IPS-20b (cell line): ENCODE data around the gene TMEM205.
"Not testable (repeated sequence)": the region's sequence is repeated elsewhere in the genome, so short reads cannot be mapped to it uniquely, and the experiment has no call there.

Experiments used
- H3K27ac ChIP-seq: one replicate; pipeline ENCODE4 v1.5.1; 2013; ENCODE audit warnings: low read length
- H3K27me3 ChIP-seq: 2 replicates; pipeline ENCODE4 v1.6.1; 2013; ENCODE audit warnings: mild to moderate bottlenecking, low read length, inconsistent platforms; ENCODE audit not compliant: insufficient read depth
- H3K36me3 ChIP-seq: 2 replicates; pipeline ENCODE4 v1.6.1; 2013; ENCODE audit warnings: low read depth, mild to moderate bottlenecking, inconsistent platforms, low read length, moderate library complexity; ENCODE audit not compliant: insufficient read depth
- H3K4me1 ChIP-seq: 2 replicates; pipeline ENCODE4 v1.6.1; 2013; ENCODE audit warnings: mild to moderate bottlenecking, control low read depth, inconsistent platforms, low read length, moderate library complexity; ENCODE audit not compliant: insufficient read depth
- H3K4me3 ChIP-seq: 2 replicates; pipeline ENCODE4 v1.5.1; 2013; ENCODE audit warnings: mild to moderate bottlenecking, low read length, inconsistent platforms
- H3K9ac ChIP-seq: 2 replicates; pipeline ENCODE4 v1.6.1; 2013; ENCODE audit warnings: low read depth, mild to moderate bottlenecking, inconsistent platforms, low read length, moderate library complexity
- H3K9me3 ChIP-seq: 2 replicates; pipeline ENCODE4 v1.6.1; 2013; ENCODE audit warnings: mild to moderate bottlenecking, low read depth, low read length, inconsistent platforms; ENCODE audit not compliant: insufficient read depth

Gene TMEM205

GRCh38 chr19:11333838-11334237 is 12.2 kb downstream of the TMEM205 start:
- not testable (repeated sequence) for H3K4me3 ChIP-seq, H3K27ac ChIP-seq
- peaks cover 13% of the 10 kb centered on the region for H3K36me3 ChIP-seq

GRCh38 chr19:11332822-11333221 is 13.2 kb downstream of the TMEM205 start:
- no peaks in the 10 kb centered on the region for H3K4me1 ChIP-seq
- no peaks in the 10 kb centered on the region for H3K27me3 ChIP-seq
- no peak overlapping the region for H3K27ac ChIP-seq
- no peaks in the 10 kb centered on the region for H3K9me3 ChIP-seq
- H3K36me3 ChIP-seq, result peaks cover 13% of the 10 kb centered on the region
- H3K9ac ChIP-seq, result no peak overlapping the region
- no peak overlapping the region for H3K4me3 ChIP-seq

More at GRCh38 chr19:11333838-11334237, 12.2 kb downstream of the TMEM205 start:
- not testable (repeated sequence) for H3K27me3 ChIP-seq, H3K4me1 ChIP-seq, H3K9me3 ChIP-seq, H3K9ac ChIP-seq

DNA sequence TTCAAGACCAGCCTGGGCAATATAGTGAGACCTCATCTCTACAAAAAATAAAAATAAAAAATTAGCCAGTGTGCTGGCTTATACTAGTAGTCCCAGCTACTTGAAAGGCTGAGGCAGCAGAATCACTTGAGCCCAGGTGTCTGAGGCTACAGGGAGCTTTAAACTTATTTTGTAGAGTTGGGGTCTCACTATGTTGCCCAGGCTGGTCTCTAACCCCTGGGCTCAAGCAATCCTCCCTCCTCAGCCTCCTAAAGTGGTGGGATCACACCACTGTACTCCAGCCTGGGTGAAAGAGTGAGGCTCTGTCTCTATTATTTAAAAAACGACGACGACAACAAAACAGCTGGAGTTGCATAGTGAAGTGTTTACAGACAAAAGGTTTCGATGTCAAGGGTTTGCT is 14.6 kb downstream of the TMEM205 start:
- Histone ChIP-seq H3K9me3 (no peaks in the 10 kb centered on the region), H3K9ac (no peak overlapping the region), H3K36me3 (peaks cover 13% of the 10 kb centered on the region), H3K4me1 (no peaks in the 10 kb centered on the region), H3K27ac (no peak overlapping the region), H3K27me3 (no peaks in the 10 kb centered on the region), H3K4me3 (no peak overlapping the region)

- Histone ChIP-seq H3K27me3 (no peaks in the 10 kb centered on the region), H3K36me3 (peaks cover 7% of the 10 kb centered on the region), H3K27ac (no peak overlapping the region), H3K9ac (no peak overlapping the region), H3K4me1 (no peaks in the 10 kb centered on the region), H3K9me3 (no peaks in the 10 kb centered on the region), H3K4me3 (no peak overlapping the region)
Observed at GRCh38 chr19:11330127-11330526, 15.9 kb downstream of the TMEM205 start.

DNA sequence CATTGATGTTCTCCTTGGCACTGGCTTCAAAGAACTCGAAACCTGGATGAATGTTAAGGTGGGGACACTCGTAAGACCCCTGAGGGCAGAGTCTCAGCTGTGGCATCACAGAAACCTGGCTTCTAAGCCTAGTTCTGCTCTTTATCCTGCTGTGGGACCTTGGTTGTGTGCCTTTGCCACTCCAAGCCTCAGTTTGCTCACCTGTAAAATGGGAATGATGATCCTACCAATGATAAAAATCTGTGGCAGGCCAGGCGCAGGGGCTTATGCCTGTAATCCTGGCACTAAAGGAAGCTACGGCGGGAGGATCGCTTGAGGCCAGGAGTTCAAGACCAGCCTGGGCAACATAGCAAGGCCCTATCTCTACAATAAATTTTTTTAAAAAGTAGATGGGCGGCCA is 20.5 kb downstream of the TMEM205 start:
- Histone ChIP-seq H3K9me3 (no peaks in the 10 kb centered on the region), H3K27me3 (no peaks in the 10 kb centered on the region), H3K4me3 (no peak overlapping the region), H3K9ac (no peak overlapping the region), H3K27ac (no peak overlapping the region), H3K36me3 (no peaks in the 10 kb centered on the region), H3K4me1 (no peaks in the 10 kb centered on the region)

- Histone ChIP-seq H3K4me1 (no peaks in the 10 kb centered on the region), H3K9me3 (no peaks in the 10 kb centered on the region), H3K4me3 (no peak overlapping the region), H3K36me3 (no peaks in the 10 kb centered on the region), H3K27ac (no peak overlapping the region), H3K27me3 (no peaks in the 10 kb centered on the region), H3K9ac (no peak overlapping the region)
Observed at GRCh38 chr19:11324748-11325389, 21.2 kb downstream of the TMEM205 start.

- Histone ChIP-seq H3K4me3 (no peak overlapping the region), H3K4me1 (no peaks in the 10 kb centered on the region), H3K27me3 (no peaks in the 10 kb centered on the region), H3K9ac (no peak overlapping the region), H3K36me3 (no peaks in the 10 kb centered on the region), H3K9me3 (no peaks in the 10 kb centered on the region), H3K27ac (no peak overlapping the region)
Observed at GRCh38 chr19:11324079-11324661, 21.9 kb downstream of the TMEM205 start.

- H3K9ac ChIP-seq, result no peak overlapping the region
- H3K27me3 ChIP-seq, result no peaks in the 10 kb centered on the region
- no peaks in the 10 kb centered on the region for H3K36me3 ChIP-seq
- H3K4me3 ChIP-seq, result no peak overlapping the region
- no peaks in the 10 kb centered on the region for H3K9me3 ChIP-seq
- no peak overlapping the region for H3K27ac ChIP-seq
- no peaks in the 10 kb centered on the region for H3K4me1 ChIP-seq
Observed at GRCh38 chr19:11323601-11324078, 22.4 kb downstream of the TMEM205 start.

DNA sequence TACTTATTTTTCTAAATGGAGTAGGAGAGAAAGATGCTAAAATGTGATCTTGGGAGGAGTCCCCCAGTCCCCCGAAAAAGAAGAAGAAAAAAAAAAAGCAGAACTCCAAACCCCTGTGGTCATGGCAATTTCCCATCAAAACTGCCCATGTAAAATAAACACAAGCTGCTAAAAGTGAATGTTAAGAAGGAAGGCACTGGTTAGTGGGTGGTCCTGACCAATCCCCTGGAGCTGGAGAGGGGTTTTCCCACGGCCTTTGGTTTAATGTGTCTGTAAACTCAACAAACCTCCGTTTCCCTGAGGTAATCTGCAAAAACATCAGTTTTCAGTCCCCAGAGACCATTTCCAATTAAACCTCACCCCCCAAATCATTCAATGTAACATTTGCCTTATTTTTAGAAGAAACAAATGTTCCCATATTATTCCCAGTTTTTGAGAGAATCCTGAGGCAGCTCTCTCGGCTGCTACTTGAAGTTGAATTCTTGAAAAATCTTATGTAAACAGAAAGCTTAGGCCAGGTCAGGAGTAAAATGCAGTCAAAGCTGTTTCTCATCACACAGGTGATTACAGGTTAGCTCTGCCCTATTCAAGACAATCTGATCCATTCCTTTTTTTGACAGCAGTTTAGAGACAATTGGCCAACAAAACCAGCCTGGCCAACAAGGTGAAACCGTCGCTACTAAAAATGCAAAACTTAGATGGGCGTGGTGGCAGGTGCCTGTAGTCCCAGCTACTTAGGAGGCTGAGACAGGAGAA is 23.6 kb downstream of the TMEM205 start:
- Histone ChIP-seq H3K4me1 (no peaks in the 10 kb centered on the region), H3K9me3 (no peaks in the 10 kb centered on the region), H3K27me3 (no peaks in the 10 kb centered on the region), H3K9ac (no peak overlapping the region), H3K27ac (no peak overlapping the region), H3K36me3 (no peaks in the 10 kb centered on the region), H3K4me3 (no peak overlapping the region)

DNA sequence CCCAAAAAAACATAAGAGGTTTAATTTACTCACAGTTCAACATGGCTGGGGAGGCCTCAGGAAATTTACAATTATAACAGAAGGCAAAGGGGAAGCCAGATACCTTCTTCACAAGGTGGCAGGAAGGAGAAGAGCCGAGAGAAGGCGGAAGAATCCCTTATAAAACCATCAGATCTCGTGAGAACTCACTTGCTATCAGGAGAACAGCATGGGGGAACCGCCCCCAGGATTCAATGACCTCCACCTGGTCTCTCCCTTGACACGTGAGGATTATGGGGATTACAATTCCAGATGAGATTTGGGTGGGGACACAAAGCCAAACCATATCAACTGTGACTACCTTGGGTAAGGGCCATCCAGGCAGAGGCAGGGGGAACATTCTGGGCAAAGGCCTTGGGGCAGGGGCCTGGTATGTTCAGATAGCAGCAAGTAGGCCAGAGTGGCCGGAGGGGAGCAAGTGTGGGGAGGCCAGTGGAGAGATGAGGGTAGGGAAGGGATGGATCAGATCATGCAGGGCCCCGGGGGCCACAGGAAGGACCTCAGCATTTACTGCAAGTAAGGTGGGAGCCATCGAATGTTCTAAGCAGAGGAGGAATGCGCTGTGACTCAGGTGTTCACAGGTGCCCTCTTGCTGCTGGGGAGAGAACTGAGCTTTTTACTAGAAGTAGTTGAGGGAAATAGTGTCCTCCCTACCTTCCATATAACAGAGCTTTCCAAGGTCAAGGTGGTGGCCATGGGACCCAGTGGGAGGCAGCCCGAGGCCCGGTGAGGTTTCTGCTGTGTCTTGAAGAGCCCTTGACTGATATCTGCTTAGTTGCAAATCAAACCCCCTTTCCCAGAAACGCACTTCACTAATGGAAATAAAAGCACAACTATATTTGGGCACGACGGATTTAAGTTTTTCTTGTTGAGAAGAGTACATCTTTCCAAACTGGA is 24.6 kb downstream of the TMEM205 start:
- no peaks in the 10 kb centered on the region for H3K4me1 ChIP-seq

GRCh38 chr19:11320278-11320995 is 25.6 kb downstream of the TMEM205 start:
- H3K9ac ChIP-seq, H3K27me3 ChIP-seq, H3K27ac ChIP-seq, H3K36me3 ChIP-seq, H3K4me3 ChIP-seq, H3K9me3 ChIP-seq, H3K4me1 ChIP-seq: not testable (repeated sequence)

More for the DNA sequence above, 24.6 kb downstream of the TMEM205 start:
- Histone ChIP-seq H3K36me3 (no peaks in the 10 kb centered on the region), H3K27ac (no peak overlapping the region), H3K9me3 (no peaks in the 10 kb centered on the region), H3K4me3 (no peak overlapping the region), H3K27me3 (no peaks in the 10 kb centered on the region), H3K9ac (no peak overlapping the region)
